SK-N-SH treated with all-trans-retinoic acid at 6 μM for 48 hours (cell line): Measurements from ENCODE around the gene LPP.

Source experiments
- ATAC-seq: fragments of 200-7000 bp; cut with Tn5 transposase; 3 replicates; pipeline ENCODE4 v1.9.1; 2020; ENCODE audit warnings: mild to moderate bottlenecking, moderate library complexity
- ARNTL ChIP-seq: fragments of 450-650 bp; formaldehyde crosslinking; IDR thresholded peaks from 2 replicates; pipeline ENCODE4 v1.5.0; 2020; ENCODE audit warnings: low read depth, mild to moderate bottlenecking, moderate library complexity, borderline replicate concordance
- BACH2 ChIP-seq: fragments of 250-450 bp; sonication (Bioruptor Pico); IDR thresholded peaks from 2 replicates; pipeline ENCODE4 v1.9.0; 2021; ENCODE audit warnings: mild to moderate bottlenecking, borderline replicate concordance
- CREB5 ChIP-seq: fragments of 250-450 bp; sonication (Bioruptor Pico); IDR thresholded peaks from 2 replicates; pipeline ENCODE4 v1.5.1; 2020; ENCODE audit warnings: low read depth, mild to moderate bottlenecking, moderate library complexity
- CSDC2 ChIP-seq: fragments of 250-450 bp; sonication (Bioruptor Pico); IDR thresholded peaks from 2 replicates; pipeline ENCODE4 v1.5.0; 2020; ENCODE audit warnings: mild to moderate bottlenecking, moderate library complexity
- ESRRG ChIP-seq: fragments of 250-450 bp; sonication (Bioruptor Pico); IDR thresholded peaks from 2 replicates; pipeline ENCODE4 v1.6.1; 2021; ENCODE audit warnings: mild to moderate bottlenecking
- GLIS3 ChIP-seq: fragments of 250-450 bp; sonication (Bioruptor Pico); IDR thresholded peaks from 2 replicates; pipeline ENCODE4 v1.5.0; 2020; ENCODE audit warnings: mild to moderate bottlenecking, moderate library complexity
- ISL1 ChIP-seq: fragments of 250-450 bp; sonication (Bioruptor Pico); IDR thresholded peaks from 2 replicates; pipeline ENCODE4 v2.1.2; 2022; ENCODE audit warnings: mild to moderate bottlenecking, moderate library complexity
- OSR1 ChIP-seq: fragments of 250-450 bp; sonication (Bioruptor Pico); IDR thresholded peaks from 2 replicates; pipeline ENCODE4 v1.8.0; 2022; ENCODE audit warnings: moderate library complexity, mild to moderate bottlenecking, inconsistent platforms
- PPARA ChIP-seq: fragments of 250-450 bp; sonication (Bioruptor Pico); IDR thresholded peaks from 2 replicates; pipeline ENCODE4 v1.5.0; 2020; ENCODE audit warnings: mild to moderate bottlenecking, borderline replicate concordance
- RARB ChIP-seq: fragments of 250-450 bp; sonication (Bioruptor Pico); IDR thresholded peaks from 2 replicates; pipeline ENCODE4 v1.8.0; 2021; ENCODE audit warnings: mild to moderate bottlenecking, moderate library complexity
- TCF4 ChIP-seq: fragments of 250-450 bp; sonication (Bioruptor Pico); IDR thresholded peaks from 2 replicates; pipeline ENCODE4 v1.8.0; 2021; ENCODE audit warnings: mild to moderate bottlenecking, moderate library complexity, borderline replicate concordance
- TOX ChIP-seq: fragments of 250-450 bp; sonication (Bioruptor Pico); IDR thresholded peaks from 2 replicates; pipeline ENCODE4 v1.8.0; 2021; ENCODE audit warnings: mild to moderate bottlenecking, moderate library complexity, borderline replicate concordance
- ZC3H10 ChIP-seq: fragments of 250-450 bp; sonication (Bioruptor Pico); IDR thresholded peaks from 2 replicates; pipeline ENCODE4 v1.5.1; 2021; ENCODE audit warnings: mild to moderate bottlenecking, moderate library complexity
- ZFP3 ChIP-seq: fragments of 250-450 bp; sonication (Bioruptor Pico); IDR thresholded peaks from 2 replicates; pipeline ENCODE4 v1.5.0; 2020; ENCODE audit warnings: mild to moderate bottlenecking, moderate library complexity
- ZFP30 ChIP-seq: fragments of 450-650 bp; formaldehyde crosslinking; IDR thresholded peaks from 2 replicates; pipeline ENCODE4 v1.5.0; 2022; ENCODE audit warnings: mild to moderate bottlenecking, moderate library complexity
- ZNF565 ChIP-seq: fragments of 450-650 bp; formaldehyde crosslinking; conservative IDR thresholded peaks from 2 replicates; pipeline ENCODE4 v1.5.0; 2020; ENCODE audit warnings: low read depth, mild to moderate bottlenecking, moderate library complexity
- ZNF70 ChIP-seq: fragments of 450-650 bp; formaldehyde crosslinking; IDR thresholded peaks from 2 replicates; pipeline ENCODE4 v1.5.0; 2020; ENCODE audit warnings: mild to moderate bottlenecking, moderate library complexity
- ZNF8 ChIP-seq: fragments of 450-650 bp; formaldehyde crosslinking; IDR thresholded peaks from 2 replicates; pipeline ENCODE4 v1.5.0; 2020; ENCODE audit warnings: mild to moderate bottlenecking, moderate library complexity
- TF ChIP-seq, protein P1 (sequence below): fragments of 250-450 bp; sonication (Bioruptor Pico); IDR thresholded peaks from 2 replicates; pipeline ENCODE4 v1.5.1; 2021; ENCODE audit warnings: mild to moderate bottlenecking, moderate library complexity
- TF ChIP-seq, protein P2 (sequence below): fragments of 250-450 bp; sonication (Bioruptor Pico); IDR thresholded peaks from 2 replicates; pipeline ENCODE4 v1.8.0; 2020; ENCODE audit warnings: mild to moderate bottlenecking, moderate library complexity, borderline replicate concordance
- TF ChIP-seq, protein P3 (sequence below): fragments of 250-450 bp; sonication (Bioruptor Pico); IDR thresholded peaks from 2 replicates; pipeline ENCODE4 v1.5.0; 2020; ENCODE audit warnings: mild to moderate bottlenecking, moderate library complexity

Gene LPP

DNA sequence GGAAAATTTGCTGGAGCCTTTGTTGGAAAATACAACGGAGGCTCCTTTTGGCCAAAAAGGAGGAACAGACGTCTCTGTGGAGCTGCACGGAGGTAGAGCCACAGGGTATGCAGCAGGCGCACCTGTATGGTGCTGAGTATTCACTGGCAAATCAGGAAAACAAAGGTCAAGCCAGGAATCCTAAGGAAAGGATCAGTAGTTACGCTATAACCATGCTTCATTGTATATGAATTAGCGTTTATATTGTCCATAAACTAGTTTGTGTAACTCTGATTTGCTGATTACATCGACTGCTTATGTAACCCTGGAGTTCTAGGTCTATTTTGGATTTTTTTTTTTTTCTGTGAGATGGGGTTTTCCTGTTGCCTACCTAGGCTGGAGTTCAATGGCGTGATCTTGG lies 45.4 kb downstream of the LPP start (continued):
- TF ChIP-seq, protein P1, sequence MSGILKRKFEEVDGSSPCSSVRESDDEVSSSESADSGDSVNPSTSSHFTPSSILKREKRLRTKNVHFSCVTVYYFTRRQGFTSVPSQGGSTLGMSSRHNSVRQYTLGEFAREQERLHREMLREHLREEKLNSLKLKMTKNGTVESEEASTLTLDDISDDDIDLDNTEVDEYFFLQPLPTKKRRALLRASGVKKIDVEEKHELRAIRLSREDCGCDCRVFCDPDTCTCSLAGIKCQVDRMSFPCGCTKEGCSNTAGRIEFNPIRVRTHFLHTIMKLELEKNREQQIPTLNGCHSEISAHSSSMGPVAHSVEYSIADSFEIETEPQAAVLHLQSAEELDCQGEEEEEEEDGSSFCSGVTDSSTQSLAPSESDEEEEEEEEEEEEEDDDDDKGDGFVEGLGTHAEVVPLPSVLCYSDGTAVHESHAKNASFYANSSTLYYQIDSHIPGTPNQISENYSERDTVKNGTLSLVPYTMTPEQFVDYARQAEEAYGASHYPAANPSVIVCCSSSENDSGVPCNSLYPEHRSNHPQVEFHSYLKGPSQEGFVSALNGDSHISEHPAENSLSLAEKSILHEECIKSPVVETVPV (CRISPR knock-in tag): no peak
- no peak for TF ChIP-seq OSR1
- no peak for TF ChIP-seq ESRRG (CRISPR knock-in tag)
- no peak for TF ChIP-seq ZFP30

- no peak for ATAC-seq
- TF ChIP-seq ZNF565 (CRISPR knock-in tag): no peak
- no peak for TF ChIP-seq ZNF8 (CRISPR knock-in tag)
- TF ChIP-seq OSR1: no peak
- no peak for TF ChIP-seq ISL1 (CRISPR knock-in tag)
- TF ChIP-seq PPARA (CRISPR knock-in tag): no peak
- TF ChIP-seq ESRRG (CRISPR knock-in tag): no peak
- TF ChIP-seq ZNF70: no peak
- TF ChIP-seq ARNTL: no peak
- TF ChIP-seq, protein P2, sequence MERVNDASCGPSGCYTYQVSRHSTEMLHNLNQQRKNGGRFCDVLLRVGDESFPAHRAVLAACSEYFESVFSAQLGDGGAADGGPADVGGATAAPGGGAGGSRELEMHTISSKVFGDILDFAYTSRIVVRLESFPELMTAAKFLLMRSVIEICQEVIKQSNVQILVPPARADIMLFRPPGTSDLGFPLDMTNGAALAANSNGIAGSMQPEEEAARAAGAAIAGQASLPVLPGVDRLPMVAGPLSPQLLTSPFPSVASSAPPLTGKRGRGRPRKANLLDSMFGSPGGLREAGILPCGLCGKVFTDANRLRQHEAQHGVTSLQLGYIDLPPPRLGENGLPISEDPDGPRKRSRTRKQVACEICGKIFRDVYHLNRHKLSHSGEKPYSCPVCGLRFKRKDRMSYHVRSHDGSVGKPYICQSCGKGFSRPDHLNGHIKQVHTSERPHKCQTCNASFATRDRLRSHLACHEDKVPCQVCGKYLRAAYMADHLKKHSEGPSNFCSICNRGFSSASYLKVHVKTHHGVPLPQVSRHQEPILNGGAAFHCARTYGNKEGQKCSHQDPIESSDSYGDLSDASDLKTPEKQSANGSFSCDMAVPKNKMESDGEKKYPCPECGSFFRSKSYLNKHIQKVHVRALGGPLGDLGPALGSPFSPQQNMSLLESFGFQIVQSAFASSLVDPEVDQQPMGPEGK (CRISPR knock-in tag): no peak
- no peak for TF ChIP-seq ZC3H10
- TF ChIP-seq RARB (CRISPR knock-in tag): no peak
- no peak for TF ChIP-seq BACH2 (CRISPR knock-in tag)
- TF ChIP-seq ZFP30: no peak
- no peak for TF ChIP-seq GLIS3 (CRISPR knock-in tag)
- no peak for TF ChIP-seq TOX (CRISPR knock-in tag)
- TF ChIP-seq, protein P3, sequence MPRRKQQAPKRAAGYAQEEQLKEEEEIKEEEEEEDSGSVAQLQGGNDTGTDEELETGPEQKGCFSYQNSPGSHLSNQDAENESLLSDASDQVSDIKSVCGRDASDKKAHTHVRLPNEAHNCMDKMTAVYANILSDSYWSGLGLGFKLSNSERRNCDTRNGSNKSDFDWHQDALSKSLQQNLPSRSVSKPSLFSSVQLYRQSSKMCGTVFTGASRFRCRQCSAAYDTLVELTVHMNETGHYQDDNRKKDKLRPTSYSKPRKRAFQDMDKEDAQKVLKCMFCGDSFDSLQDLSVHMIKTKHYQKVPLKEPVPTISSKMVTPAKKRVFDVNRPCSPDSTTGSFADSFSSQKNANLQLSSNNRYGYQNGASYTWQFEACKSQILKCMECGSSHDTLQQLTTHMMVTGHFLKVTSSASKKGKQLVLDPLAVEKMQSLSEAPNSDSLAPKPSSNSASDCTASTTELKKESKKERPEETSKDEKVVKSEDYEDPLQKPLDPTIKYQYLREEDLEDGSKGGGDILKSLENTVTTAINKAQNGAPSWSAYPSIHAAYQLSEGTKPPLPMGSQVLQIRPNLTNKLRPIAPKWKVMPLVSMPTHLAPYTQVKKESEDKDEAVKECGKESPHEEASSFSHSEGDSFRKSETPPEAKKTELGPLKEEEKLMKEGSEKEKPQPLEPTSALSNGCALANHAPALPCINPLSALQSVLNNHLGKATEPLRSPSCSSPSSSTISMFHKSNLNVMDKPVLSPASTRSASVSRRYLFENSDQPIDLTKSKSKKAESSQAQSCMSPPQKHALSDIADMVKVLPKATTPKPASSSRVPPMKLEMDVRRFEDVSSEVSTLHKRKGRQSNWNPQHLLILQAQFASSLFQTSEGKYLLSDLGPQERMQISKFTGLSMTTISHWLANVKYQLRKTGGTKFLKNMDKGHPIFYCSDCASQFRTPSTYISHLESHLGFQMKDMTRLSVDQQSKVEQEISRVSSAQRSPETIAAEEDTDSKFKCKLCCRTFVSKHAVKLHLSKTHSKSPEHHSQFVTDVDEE (CRISPR knock-in tag): no peak
- no peak for TF ChIP-seq CSDC2 (CRISPR knock-in tag)
- TF ChIP-seq, protein P1 (CRISPR knock-in tag): no peak
- TF ChIP-seq TCF4: no peak
- TF ChIP-seq CREB5 (CRISPR knock-in tag): no peak
Observed at GRCh38 chr3:188200481-188200880, 46.5 kb downstream of the LPP start.

DNA sequence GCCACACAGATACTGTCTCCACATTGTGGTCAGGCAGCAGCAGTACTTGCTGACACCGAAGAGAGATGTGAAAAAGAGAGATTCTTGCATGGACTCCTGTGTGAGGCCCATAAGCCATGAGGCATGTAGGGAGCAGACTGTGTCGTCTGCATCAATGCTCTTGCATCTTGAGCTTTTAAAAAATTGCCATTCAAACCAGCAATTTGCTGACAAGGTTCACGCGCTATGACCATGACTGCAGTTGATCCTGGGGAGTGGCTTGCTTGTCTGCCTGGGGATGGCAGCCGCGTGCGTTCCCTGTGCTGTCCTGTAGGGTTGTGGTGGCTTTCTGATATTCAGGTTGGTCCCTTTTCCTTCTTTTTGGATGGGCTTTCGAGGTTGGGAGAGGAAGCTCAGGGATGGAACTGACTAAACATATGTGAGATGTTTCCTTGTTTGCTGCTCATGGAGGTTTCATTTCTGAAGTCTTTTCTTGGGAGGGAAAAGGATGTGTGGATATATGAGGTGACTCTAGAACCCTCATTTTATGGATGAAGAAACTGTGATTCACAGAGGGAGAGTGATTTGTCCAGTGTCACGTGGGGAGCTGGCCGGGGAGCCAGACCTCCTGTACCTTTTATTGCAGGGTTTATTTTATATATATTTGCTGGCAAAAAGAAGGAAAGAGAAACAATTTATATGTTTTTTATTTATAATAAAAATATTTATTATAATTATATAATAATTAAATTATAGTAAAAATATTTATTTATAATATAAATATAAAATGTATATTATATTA lies 48.6 kb downstream of the LPP start:
- no peak for TF ChIP-seq ESRRG (CRISPR knock-in tag)
- ATAC-seq: no peak

- no peak for ATAC-seq
- TF ChIP-seq ZFP3 (CRISPR knock-in tag): no peak
- TF ChIP-seq ZNF565 (CRISPR knock-in tag): no peak
- no peak for TF ChIP-seq CREB5 (CRISPR knock-in tag)
- no peak for TF ChIP-seq ZNF70
Observed at GRCh38 chr3:188204526-188204925, 50.6 kb downstream of the LPP start.
